HEK293T (cell line): ENCODE data around the gene SLC25A6.

Experiments
- BHLHE40 ChIP-seq: fragments of 450-650 bp; IDR thresholded peaks from 2 replicates; pipeline ENCODE4 v1.6.1; 2016; ENCODE audit warnings: mild to moderate bottlenecking, moderate library complexity, borderline replicate concordance
- ELF4 ChIP-seq: fragments of 450-650 bp; IDR thresholded peaks from 2 replicates; pipeline ENCODE4 v1.6.1; 2017; ENCODE audit warnings: antibody characterized with exemption
- FOXK2 ChIP-seq: fragments of 450-650 bp; IDR thresholded peaks from 2 replicates; pipeline ENCODE4 v1.6.1; 2016; ENCODE audit warnings: mild to moderate bottlenecking
- HDGF ChIP-seq: fragments of 450-650 bp; IDR thresholded peaks from 2 replicates; pipeline ENCODE4 v1.6.1; 2017; ENCODE audit warnings: antibody characterized with exemption, borderline replicate concordance
- TARDBP ChIP-seq: fragments of 450-650 bp; IDR thresholded peaks from 2 replicates; pipeline ENCODE4 v1.6.1; 2016

- no peak for TF ChIP-seq FOXK2
- no peak for TF ChIP-seq HDGF
- TF ChIP-seq ELF4 = no peak
- TF ChIP-seq BHLHE40 = no peak
- no peak for TF ChIP-seq TARDBP
Measured at GRCh38 chrX:1422135-1422465, 30.2 kb upstream of the SLC25A6 start.
